DND-41 (cell line): ENCODE results near the gene PPP2R2D.

Experiments
- ATAC-seq: fragments of 200-7000 bp; cut with Tn5 transposase; 3 replicates; pipeline ENCODE4 v1.9.1; 2021; ENCODE audit warnings: low read depth; ENCODE audit not compliant: insufficient read depth
- DNase-seq: peaks from one replicate; pipeline ENCODE4 v3.0.0-alpha.2; 2020
- H2AFZ ChIP-seq: 2 replicates; pipeline ENCODE4 v1.6.0; 2012; ENCODE audit warnings: low read depth, low read length
- H3K27ac ChIP-seq: 2 replicates; pipeline ENCODE4 v1.5.1; 2012; ENCODE audit warnings: low read length, inconsistent platforms
- H3K27me3 ChIP-seq: fragments of 200-600 bp; sonication (generic); 2 replicates; pipeline ENCODE4 v1.6.0; 2012; ENCODE audit warnings: low read length, mild to moderate bottlenecking, inconsistent platforms; ENCODE audit not compliant: insufficient read depth, poor library complexity
- H3K36me3 ChIP-seq: 2 replicates; pipeline ENCODE4 v1.5.1; 2012; ENCODE audit warnings: low read length, inconsistent platforms; ENCODE audit not compliant: insufficient read depth
- H3K4me1 ChIP-seq: 2 replicates; pipeline ENCODE4 v1.5.1; 2012; ENCODE audit warnings: mild to moderate bottlenecking, low read length; ENCODE audit not compliant: insufficient read depth
- H3K4me2 ChIP-seq: 2 replicates; pipeline ENCODE4 v1.6.0; 2012; ENCODE audit warnings: mild to moderate bottlenecking, moderate library complexity, low read length, inconsistent platforms; ENCODE audit not compliant: insufficient read depth
- H3K4me3 ChIP-seq, 2 experiments: fragments of 200-600 bp in 1 of 2; shearing (Covaris generic) in 1 of 2; 2 replicates each; pipeline ENCODE4 v1.5.1; 2012 to 2016; ENCODE audit warnings: inconsistent platforms in 2 of 2, low read length in 2 of 2, mild to moderate bottlenecking in 2 of 2, low read depth in 1 of 2, moderate library complexity in 1 of 2
- H3K79me2 ChIP-seq: 2 replicates; pipeline ENCODE4 v1.6.0; 2012; ENCODE audit warnings: low read length, inconsistent platforms; ENCODE audit not compliant: insufficient read depth
- H3K9ac ChIP-seq: 2 replicates; pipeline ENCODE4 v1.6.0; 2012; ENCODE audit warnings: low read depth, mild to moderate bottlenecking, inconsistent platforms, low read length, moderate library complexity
- H3K9me3 ChIP-seq: 2 replicates; pipeline ENCODE4 v1.5.1; 2012; ENCODE audit warnings: low read length, moderate library complexity, mild to moderate bottlenecking, inconsistent platforms; ENCODE audit not compliant: insufficient read depth, severe bottlenecking
- H4K20me1 ChIP-seq: 2 replicates; pipeline ENCODE4 v1.6.0; 2012; ENCODE audit warnings: low read length; ENCODE audit not compliant: insufficient read depth
- CTCF ChIP-seq: IDR thresholded peaks from 2 replicates; pipeline ENCODE4 v1.5.1; 2012; ENCODE audit warnings: borderline replicate concordance, low read length, moderate library complexity, mild to moderate bottlenecking; ENCODE audit not compliant: poor library complexity, severe bottlenecking; ENCODE audit errors: extremely low read depth
- EZH2 ChIP-seq: IDR thresholded peaks from 3 replicates; pipeline ENCODE4 v1.6.1; 2012; ENCODE audit warnings: borderline replicate concordance, low read depth, mild to moderate bottlenecking, moderate library complexity, low read length, inconsistent platforms; ENCODE audit not compliant: severe bottlenecking

The PPP2R2D gene

GRCh38 chr10:131860311-131860710 is 40.5 kb upstream of the PPP2R2D start:
- Histone ChIP-seq H3K4me2 (no peak overlapping the region), H3K9ac (no peak overlapping the region), H3K9me3 (no peaks in the 10 kb centered on the region), H3K27ac (no peak overlapping the region), H3K4me3 (no peak overlapping the region), H2AFZ (no peak overlapping the region), H4K20me1 (no peaks in the 10 kb centered on the region), H3K4me1 (no peaks in the 10 kb centered on the region), H3K36me3 (no peaks in the 10 kb centered on the region), H3K27me3 (peaks cover 7% of the 10 kb centered on the region), H3K79me2 (no peaks in the 10 kb centered on the region)
- DNase-seq, result no peak
- TF ChIP-seq EZH2 (no peak), CTCF (no peak)
- ATAC-seq, result no peak

DNA sequence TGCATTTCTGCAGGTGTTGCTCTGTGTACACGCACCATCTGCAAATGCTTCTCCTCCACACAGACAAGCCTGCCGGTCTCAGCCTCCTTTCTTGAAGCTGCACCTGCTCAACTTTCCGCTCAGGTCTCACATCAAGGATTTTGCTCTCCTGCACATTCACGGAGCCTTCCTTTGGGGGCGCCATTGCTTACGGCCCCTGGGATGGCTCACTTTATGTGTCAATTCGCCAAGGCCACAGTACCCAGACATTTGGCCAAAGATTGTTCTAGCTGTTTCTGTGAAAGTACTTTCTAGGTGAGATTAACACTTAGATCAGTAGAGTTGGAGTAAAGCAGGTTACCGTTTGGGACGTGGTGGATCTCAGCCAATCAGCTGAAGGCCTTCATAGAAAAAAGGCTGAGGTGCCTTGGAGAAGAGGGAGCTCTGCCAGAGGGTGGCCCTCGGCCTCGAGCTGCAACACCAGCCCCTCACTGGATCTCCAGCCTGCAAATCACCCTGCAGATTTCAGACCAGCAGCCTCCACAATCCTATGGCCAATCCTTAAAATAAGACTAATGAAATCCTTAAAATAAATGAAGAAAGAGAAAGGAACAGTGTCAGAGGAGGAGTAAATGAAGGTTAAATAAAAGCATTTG is 39.9 kb upstream of the PPP2R2D start:
- Histone ChIP-seq H3K79me2 (no peaks in the 10 kb centered on the region), H4K20me1 (no peaks in the 10 kb centered on the region), H2AFZ (no peak overlapping the region), H3K9me3 (no peaks in the 10 kb centered on the region), H3K27ac (no peak overlapping the region), H3K4me2 (no peak overlapping the region), H3K27me3 (peaks cover 7% of the 10 kb centered on the region), H3K4me1 (no peaks in the 10 kb centered on the region), H3K9ac (no peak overlapping the region), H3K36me3 (no peaks in the 10 kb centered on the region), H3K4me3 (no peak overlapping the region)
- DNase-seq, result no peak
- TF ChIP-seq CTCF, result no peak
- TF ChIP-seq EZH2, result no peak
- ATAC-seq, result no peak

DNA sequence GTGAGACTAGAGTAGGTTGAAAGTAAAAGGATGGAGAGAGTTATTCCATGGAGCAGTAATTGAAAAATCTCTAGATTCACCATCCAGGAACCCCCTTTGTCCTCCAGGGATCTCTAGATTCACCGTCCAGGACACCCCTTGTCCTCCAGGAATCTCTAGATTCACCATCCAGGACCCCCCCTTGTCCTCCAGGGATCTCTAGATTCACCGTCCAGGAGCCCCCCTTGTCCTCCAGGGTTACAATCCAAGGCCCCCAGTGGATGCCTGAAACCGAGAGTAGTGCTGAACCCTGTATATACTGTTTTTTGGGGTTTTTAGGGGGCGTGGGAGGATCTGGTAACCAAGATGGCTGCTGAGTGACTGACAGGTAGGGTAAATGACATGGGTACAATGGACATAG is 38.3 kb upstream of the PPP2R2D start:
- Histone ChIP-seq H3K27me3 (peaks cover 7% of the 10 kb centered on the region), H3K36me3 (no peaks in the 10 kb centered on the region), H2AFZ (no peak overlapping the region), H3K9me3 (no peaks in the 10 kb centered on the region), H3K27ac (no peak overlapping the region), H4K20me1 (no peaks in the 10 kb centered on the region), H3K79me2 (no peaks in the 10 kb centered on the region), H3K4me1 (no peaks in the 10 kb centered on the region), H3K4me3 (no peak overlapping the region), H3K9ac (no peak overlapping the region), H3K4me2 (no peak overlapping the region)
- DNase-seq (no peak), ATAC-seq (no peak)
- TF ChIP-seq CTCF (no peak), EZH2 (no peak)
